Kidney epithelial cell (primary cell): ENCODE data around the gene STK39. TPM values are rescaled to one million over a fixed set of nuclear protein-coding genes. Genes with fewer than 3 reads are reported as not detected.

Experiments used
- DNase-seq: peaks from one replicate; pipeline ENCODE4 v3.0.0-alpha.2; 2010; ENCODE audit warnings: low read depth
- H3K27me3 ChIP-seq: 2 replicates; pipeline ENCODE4 v1.6.0; 2011; ENCODE audit warnings: low read length; ENCODE audit not compliant: control insufficient read depth, insufficient read depth
- H3K36me3 ChIP-seq: 2 replicates; pipeline ENCODE4 v1.5.1; 2011; ENCODE audit warnings: low read length; ENCODE audit not compliant: control insufficient read depth, insufficient read depth
- H3K4me3 ChIP-seq: 2 replicates; pipeline ENCODE4 v1.5.1; 2011; ENCODE audit warnings: low read depth, mild to moderate bottlenecking, control low read depth, low read length
- CTCF ChIP-seq: IDR thresholded peaks from 2 replicates; pipeline ENCODE4 v1.5.1; 2011; ENCODE audit warnings: mild to moderate bottlenecking, moderate library complexity, low read length, control low read depth, inconsistent platforms; ENCODE audit not compliant: insufficient read depth, poor library complexity, severe bottlenecking
- total RNA-seq: library from RNA; depleted of rRNA; stranded (reverse); fragments of >200 nt; gene quantifications from 2 replicates; pipeline ENCODE4 v1.2.3, GENCODE V29; 2015

Gene STK39
- total RNA-seq, 1 donor from 2014 or later: 30.1 TPM

- no peak for TF ChIP-seq CTCF
- Histone ChIP-seq H3K27me3 (no peaks in the 10 kb centered on the region), H3K4me3 (no peak overlapping the region), H3K36me3 (no peaks in the 10 kb centered on the region)
- no peak for DNase-seq
These were observed 185.3 kb downstream of the STK39 start for GRCh38 chr2:168062054-168062453.

- no peak for DNase-seq
- TF ChIP-seq CTCF: no peak
These were observed 186.2 kb downstream of the STK39 start for GRCh38 chr2:168060986-168061750.

DNA sequence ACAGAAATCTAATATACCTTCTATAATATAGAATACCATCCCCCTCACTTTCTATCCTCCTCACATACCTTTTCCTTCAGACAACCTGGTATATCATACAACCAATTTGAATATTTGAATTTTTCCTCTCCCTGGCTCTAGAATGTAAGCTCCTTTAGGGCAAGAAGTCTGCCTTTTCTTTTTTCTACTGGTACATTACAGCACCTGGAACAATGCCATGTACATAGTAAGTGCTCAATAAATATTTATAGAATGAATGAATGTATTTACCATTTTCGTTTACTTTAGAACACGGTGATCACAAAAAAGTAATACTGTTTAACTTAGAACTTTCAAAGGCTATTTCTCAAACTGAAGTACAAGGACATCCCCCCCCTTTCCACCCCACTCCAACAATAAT is 187.6 kb downstream of the STK39 start:
- Histone ChIP-seq H3K36me3 (no peaks in the 10 kb centered on the region), H3K4me3 (no peak overlapping the region), H3K27me3 (no peaks in the 10 kb centered on the region)
- TF ChIP-seq CTCF: no peak
- DNase-seq: no peak

More at GRCh38 chr2:168060986-168061750, 186.2 kb downstream of the STK39 start:
- H3K4me3 ChIP-seq: no peak overlapping the region
- no peaks in the 10 kb centered on the region for H3K27me3 ChIP-seq
- H3K36me3 ChIP-seq: no peaks in the 10 kb centered on the region

- Histone ChIP-seq H3K36me3 (no peaks in the 10 kb centered on the region), H3K27me3 (no peaks in the 10 kb centered on the region), H3K4me3 (no peak overlapping the region)
- no peak for DNase-seq
- no peak for TF ChIP-seq CTCF
These were observed 188.7 kb downstream of the STK39 start for GRCh38 chr2:168058675-168059074.

DNA sequence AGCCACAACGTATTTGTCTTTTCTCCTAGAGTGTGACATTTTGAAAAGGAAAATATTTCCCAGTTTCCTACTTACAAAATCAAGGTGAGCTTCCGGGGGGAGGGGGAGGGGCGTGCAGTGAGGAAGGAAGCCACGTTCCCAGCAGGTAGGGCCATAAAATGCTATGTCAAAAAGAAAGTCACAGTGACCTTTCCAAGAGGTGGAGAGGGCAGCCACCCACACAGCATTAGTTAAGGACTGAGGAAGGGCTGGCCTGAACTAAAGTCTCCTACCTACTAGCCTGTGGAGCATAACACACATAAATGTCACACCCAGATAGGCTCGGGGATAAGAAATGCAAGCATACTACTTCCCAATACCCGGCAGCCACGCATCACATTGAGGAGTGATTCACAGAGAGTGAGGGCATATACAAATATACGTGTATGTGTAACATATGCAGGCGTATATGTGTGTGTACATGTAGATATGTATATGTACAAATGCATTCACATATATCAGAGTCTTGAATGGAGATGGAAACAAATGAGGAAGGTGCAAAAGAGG is 191.1 kb downstream of the STK39 start:
- H3K36me3 ChIP-seq: no peaks in the 10 kb centered on the region
- no peaks in the 10 kb centered on the region for H3K27me3 ChIP-seq
- no peak overlapping the region for H3K4me3 ChIP-seq
- TF ChIP-seq CTCF: no peak
- DNase-seq: no peak
